Dedifferentiated amniotic fluid mesenchymal stem cell (primary cell): ENCODE data around the gene MSI2.
"Not testable (repeated sequence)": the region's sequence is repeated elsewhere in the genome, so short reads cannot be mapped to it uniquely, and the experiment has no call there.

Experiments
- DNase-seq: peaks from one replicate; pipeline ENCODE4 v3.0.0-alpha.2; 2016; ENCODE audit errors: extremely low spot score

MSI2 gene

DNA sequence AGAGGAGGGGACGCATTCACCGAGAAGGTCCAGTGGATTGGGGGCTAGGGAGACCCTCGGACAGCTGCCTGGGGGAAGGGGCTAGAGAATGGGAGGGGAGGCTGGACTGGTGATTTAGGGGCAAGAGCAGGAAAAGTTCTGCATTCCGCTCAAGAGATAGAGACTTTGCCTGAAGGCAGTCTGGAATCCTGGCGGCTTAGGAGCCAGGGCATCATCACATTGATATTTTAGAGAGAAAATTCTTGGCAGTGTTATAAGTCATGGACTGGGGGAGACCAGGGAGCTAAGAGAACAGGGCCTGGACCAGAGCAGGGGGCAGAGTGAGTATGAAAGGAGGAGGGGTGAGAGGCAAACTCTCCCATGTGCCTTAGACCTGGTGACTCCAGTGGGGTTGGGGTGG, 35.8 kb downstream of the MSI2 start:
- DNase-seq, result no peak

- no peak for DNase-seq
Observed at GRCh38 chr17:57293077-57293476, 36.8 kb downstream of the MSI2 start.

- no peak for DNase-seq
Observed at GRCh38 chr17:57294101-57294500, 37.8 kb downstream of the MSI2 start.

DNA sequence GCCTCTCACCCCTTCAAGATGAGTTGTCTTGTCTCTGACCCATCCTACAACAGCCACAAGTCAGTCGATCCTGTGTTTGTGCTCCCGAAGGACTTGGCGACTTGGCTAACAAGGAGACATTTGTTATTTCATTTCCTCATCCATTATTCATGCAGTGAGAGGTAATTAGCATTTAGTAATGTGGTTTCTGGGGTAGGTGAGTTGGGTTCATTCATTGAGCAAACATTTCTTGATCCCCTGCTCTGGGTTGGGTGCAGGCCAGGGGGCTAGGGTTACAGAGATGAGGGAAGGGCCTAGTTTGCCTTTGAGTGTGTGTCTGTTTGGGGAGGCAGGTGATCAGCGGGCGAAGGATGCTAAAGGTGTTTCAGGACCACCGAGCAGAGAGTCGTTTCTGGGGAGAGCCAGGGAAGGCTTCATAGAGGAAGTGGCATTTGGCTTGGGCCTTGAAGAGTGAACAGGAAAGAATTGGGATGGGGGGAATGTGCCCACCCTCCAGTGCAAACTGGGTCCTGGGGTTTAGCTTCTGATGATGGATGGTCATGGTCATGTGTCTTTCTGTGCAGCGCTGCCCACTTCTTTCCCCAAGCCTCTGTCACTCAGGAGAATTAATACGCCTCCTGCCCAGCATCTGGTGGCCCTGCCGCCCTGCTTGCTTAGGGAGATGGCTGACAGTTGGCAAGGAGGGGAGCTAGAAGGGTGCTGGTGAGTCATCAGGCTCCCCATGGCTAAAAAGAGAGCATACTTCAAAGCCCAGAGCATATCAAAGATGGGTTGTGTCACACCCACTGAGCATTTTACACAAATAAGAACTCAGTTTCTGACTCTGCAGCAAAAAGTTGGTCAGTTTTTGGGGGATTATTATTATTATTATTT, 38.5 kb downstream of the MSI2 start:
- no peak for DNase-seq

DNA sequence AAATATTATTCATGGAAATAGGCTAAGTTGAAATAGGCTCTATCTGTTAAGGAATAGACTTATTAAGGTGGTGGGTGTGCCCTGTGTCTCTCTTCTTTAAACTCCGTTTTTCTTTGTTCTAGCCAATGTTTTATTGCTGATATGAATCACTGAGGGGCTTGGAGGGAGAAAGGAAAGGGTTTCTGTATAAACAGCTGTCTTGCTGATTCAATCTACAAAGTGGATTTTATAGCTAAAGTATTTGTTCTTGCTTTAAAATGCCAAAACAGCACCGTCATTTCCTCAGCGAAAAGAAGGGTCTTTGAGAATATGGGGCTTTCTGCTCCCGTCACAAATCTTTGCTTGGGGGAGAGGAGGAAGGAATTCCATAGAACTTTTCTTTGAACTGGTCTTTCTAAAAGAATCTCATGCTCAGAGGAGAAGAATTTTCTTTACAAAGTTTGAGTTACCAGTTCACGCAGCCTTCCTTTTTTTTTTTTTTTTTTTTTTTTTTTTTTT, 39.3 kb downstream of the MSI2 start:
- no peak for DNase-seq

DNA sequence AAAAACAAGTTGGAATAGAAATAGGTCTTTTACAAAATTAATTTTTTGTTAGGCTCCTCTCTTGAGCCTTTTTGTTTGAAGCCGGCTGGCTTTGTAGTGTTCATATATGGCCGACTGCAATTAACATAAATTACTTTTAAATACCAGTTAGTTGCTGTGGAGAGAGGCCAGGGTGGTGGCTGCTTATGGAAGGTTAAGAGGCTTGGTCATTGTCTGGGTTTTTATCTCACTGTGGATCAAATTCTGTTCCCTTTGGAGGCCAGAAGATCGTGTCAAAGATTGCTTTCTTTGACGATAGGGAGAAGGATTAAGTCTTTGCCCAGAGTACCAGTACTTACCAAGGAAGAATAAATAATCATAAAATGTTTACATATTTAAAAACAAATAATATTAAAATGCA, 39.9 kb downstream of the MSI2 start:
- no peak for DNase-seq

DNA sequence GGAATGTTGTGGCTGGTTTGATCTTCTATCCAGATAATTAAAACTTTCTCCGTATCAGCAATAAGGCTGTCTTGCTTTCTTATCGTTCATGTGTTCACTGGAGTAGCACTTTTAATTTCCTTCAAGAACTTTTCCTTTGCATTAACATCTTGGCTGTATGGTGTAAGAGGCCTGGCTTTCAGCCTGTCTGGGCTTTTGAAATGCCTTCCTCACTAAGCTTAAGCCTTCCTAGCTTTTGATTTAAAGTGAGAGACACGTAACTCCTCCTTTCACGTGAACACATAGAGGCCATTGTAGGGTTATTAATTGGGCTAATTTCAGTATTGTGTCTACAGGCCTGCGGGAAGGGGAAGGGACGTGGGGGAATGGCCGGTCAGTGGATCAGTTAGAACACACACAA, 42.9 kb downstream of the MSI2 start:
- no peak for DNase-seq

DNA sequence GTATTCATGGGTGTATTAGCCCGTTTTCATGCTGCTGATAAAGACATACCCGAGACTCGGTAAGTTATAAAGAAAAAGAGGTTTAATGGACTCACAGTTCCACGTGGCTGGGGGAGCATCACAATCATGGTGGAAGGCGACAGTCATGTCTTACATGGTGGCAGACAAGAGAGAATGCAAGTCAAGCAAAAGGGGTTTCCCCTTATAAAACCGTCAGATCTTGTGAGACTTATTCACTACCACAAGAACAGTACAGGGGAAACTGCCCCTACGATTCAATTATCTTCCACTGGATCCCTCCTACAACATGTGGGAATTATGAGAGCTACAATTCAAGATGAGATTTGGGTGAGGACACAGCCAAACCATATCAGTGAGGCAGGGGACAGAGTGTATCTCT, 44.3 kb downstream of the MSI2 start:
- DNase-seq, result not testable (repeated sequence)

DNA sequence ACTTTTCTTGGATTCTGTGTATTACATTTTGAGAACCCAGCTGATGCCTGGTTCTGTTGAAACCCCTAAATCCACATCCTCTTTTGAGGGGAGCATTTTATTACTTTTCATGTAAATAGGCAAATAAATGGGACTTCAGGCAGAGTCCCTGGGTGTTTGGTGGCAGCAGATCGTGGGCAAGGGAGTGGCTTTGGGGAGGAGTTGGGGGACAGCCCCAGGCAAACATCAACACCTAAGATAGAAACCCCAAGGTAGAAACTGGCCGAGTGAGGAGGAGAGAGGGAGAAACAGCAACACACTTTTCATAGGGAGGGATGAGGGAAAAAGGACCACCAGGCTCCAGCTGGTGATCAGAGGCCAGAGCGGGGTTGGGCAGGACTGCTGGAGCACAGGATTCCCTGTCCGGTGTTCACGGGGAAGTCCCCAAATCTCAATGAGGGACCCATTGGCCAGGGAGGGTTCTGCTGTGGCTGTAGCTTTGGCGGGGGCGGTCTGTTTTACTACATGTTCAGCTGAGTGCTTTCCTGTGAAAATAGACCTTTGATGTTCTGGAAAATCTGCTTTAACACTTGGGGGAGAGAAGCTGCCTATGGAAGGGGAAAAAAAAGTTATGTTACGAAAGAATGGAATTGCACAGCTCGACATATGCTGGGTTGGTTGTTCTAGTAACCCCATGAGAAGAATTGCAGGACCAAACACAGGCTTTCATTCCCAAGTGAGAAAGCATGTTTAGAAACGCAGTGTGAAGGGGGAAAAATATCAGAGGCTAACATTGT, 46.6 kb downstream of the MSI2 start:
- no peak for DNase-seq

DNA sequence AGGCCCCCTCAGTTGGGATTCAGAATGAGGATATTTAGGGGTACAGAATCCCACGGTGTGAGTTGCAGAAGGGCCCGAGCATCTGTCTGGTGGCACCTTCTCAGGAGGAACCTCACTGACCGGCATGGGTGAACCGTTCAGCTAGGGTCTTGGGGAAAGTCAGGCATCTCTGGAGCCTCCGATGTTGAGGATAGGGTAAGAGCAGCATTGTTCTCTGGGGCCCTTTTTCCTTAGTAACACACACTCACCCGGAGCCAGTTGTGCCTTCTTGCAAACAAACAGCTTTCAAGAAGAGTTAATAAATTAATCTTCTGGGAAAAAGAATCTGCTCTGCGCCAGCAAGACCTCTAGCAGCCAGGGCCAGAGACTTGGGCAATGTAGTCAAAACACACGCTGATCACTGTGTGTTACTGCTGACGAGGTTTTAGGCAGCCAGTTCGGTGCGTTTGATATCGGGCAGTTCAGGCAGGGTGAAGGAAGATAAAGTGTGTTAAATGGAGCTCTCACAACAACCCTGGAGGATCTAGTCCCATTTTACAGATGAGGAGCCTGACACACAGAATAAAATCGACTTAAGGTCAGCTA, 48.9 kb downstream of the MSI2 start:
- DNase-seq, result no peak

- DNase-seq, result no peak
Observed at GRCh38 chr17:57305908-57306504, 49.7 kb downstream of the MSI2 start.

DNA sequence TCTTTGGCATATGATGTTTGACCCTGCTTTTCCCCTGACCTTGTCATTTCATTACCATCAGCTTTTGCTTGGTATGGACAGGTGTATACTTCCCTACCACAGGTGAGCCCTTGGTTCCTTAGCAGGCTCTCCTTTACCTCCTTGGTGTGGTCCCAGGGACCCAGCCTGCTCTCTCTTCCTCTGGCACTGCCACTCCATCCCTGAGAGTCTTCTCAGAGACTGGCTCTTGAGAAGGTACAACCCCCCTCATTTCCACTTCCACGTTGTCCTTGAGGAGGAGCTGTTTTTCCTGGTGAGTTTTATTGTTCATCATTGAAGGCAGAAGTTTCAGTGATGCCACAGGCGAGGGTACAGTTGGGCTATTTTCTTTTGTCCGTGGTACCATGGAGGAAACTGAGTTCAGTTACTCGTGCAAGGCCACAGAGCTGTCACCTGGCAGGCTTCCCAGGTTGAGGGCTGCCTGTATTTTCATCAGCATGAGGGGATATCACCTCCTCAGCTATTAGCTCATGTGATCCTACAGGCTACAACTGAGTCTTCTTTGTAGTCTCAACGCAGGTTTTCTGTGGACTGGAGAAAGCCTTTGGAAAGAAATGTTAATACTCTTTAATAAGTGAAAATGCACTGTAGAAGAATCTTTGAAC, 52.3 kb downstream of the MSI2 start:
- no peak for DNase-seq

GRCh38 chr17:57309479-57309878, 53.2 kb downstream of the MSI2 start:
- no peak for DNase-seq

GRCh38 chr17:57311281-57312216, 55.2 kb downstream of the MSI2 start:
- DNase-seq, result no peak

- DNase-seq, result no peak
Observed at GRCh38 chr17:57312242-57312641, 55.9 kb downstream of the MSI2 start.

GRCh38 chr17:57313097-57313835, 56.9 kb downstream of the MSI2 start:
- DNase-seq, result no peak

- no peak for DNase-seq
Observed at GRCh38 chr17:57315061-57316015, 59.0 kb downstream of the MSI2 start.

DNA sequence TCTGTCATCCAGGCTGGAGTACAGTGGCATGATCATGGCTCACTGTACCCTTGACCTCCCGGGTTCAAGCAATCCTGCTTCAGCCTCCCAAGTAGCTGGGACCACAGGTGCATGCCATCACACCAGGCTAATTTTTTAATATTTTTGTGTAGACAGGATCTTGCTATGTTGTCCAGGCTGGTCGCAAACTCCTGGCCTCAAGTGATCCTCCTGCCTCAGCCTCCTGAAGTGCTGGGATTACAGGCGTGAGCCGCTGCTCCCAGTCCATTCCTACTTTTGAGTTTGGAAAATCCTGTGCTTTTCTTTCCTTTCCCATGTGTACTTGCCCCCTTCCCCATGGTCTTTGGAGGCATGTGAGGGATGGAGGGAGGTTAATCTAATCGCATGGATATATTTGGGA, 60.0 kb downstream of the MSI2 start:
- DNase-seq, result no peak

DNA sequence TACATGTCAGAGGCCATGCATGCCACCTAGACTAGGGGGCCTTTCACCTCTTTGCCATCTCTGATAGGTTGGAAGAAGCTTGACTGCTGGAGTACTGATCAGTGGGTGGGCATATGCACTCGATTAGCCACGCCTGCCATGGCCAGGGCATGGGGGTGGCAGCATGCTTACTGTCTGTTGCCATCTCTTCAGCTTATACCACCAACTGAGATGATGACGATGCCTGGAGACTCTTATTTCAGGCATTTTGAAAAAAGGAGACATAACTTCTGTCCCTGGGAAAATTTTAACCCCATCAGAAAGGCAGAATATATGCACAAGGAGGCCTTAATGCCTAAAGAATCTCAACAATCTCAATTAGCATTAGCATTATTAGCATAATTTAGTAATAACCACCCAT, 60.8 kb downstream of the MSI2 start:
- no peak for DNase-seq
